ENCODE data around the gene XYLT1.

Gene XYLT1

DNA sequence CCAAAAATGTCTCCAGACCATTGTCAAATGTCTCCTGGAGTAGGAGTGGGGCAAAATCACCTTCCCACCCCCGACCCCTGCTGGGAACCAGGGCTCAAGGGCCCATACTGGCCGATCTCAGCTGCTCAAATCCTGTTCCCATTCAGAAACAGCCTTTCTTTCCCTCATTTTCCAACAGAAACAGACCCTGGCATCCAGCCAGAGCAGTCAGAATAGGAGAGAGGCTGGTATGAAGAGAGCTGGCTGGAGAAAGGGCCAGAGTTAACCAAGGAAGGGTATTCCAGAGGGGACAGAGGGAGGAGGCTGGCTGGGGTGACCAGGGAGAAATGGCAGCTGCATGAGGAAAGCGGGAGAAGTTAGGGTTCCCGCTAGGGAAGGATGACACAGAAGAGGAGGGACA lies 199.1 kb downstream of the XYLT1 start:
- H3K27me3 ChIP-seq (ENCODE audit: insufficient read depth, poor library complexity, severe bottlenecking) = no peaks in the 10 kb centered on the region
- H3K36me3 ChIP-seq (ENCODE audit: low read depth) = no peaks in the 10 kb centered on the region
- peaks cover 22% of the 10 kb centered on the region for H3K4me1 ChIP-seq (ENCODE audit: insufficient read depth, poor library complexity, severe bottlenecking)
- DNase-seq (ENCODE audit: low spot score) = no peak
- H3K27ac ChIP-seq (ENCODE audit: poor library complexity, severe bottlenecking) = no peak overlapping the region
- TF ChIP-seq, protein P1, sequence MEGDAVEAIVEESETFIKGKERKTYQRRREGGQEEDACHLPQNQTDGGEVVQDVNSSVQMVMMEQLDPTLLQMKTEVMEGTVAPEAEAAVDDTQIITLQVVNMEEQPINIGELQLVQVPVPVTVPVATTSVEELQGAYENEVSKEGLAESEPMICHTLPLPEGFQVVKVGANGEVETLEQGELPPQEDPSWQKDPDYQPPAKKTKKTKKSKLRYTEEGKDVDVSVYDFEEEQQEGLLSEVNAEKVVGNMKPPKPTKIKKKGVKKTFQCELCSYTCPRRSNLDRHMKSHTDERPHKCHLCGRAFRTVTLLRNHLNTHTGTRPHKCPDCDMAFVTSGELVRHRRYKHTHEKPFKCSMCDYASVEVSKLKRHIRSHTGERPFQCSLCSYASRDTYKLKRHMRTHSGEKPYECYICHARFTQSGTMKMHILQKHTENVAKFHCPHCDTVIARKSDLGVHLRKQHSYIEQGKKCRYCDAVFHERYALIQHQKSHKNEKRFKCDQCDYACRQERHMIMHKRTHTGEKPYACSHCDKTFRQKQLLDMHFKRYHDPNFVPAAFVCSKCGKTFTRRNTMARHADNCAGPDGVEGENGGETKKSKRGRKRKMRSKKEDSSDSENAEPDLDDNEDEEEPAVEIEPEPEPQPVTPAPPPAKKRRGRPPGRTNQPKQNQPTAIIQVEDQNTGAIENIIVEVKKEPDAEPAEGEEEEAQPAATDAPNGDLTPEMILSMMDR (IDR thresholded peaks at IDR 0.05; ENCODE audit: poor library complexity, severe bottlenecking) = no peak
- no peaks in the 10 kb centered on the region for H3K9me3 ChIP-seq (ENCODE audit: severe bottlenecking)
- no peak for ATAC-seq (ENCODE audit: low read depth)
- no peak overlapping the region for H3K4me3 ChIP-seq (ENCODE audit: severe bottlenecking)

DNA sequence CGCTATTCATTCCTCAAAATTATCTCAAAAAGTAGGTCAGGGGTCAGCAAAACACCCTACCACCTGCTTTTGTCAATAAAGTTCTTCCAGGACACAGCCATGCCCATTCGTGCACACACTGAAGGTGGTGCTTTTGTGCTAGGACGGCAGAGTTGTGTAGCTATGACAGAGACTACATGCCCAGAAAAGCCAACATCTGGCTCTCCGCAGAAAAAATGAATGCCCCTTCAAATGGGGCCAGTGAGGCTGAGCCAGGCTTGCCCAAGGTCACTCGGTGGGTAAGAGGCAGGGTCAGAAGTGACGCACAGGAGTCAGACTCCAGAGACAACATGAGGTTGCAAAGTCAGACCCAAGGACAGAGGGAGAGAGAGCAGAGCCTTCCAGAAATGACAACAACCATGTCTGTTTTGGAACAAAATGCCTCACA lies 200.1 kb downstream of the XYLT1 start:
- Histone ChIP-seq H3K4me3 (ENCODE audit: severe bottlenecking) (no peak overlapping the region), H3K27ac (ENCODE audit: poor library complexity, severe bottlenecking) (no peak overlapping the region), H3K36me3 (ENCODE audit: low read depth) (no peaks in the 10 kb centered on the region), H3K9me3 (ENCODE audit: severe bottlenecking) (no peaks in the 10 kb centered on the region), H3K27me3 (ENCODE audit: insufficient read depth, poor library complexity, severe bottlenecking) (no peaks in the 10 kb centered on the region), H3K4me1 (ENCODE audit: insufficient read depth, poor library complexity, severe bottlenecking) (peaks cover 20% of the 10 kb centered on the region)
- DNase-seq (ENCODE audit: low spot score) = no peak
- ATAC-seq (ENCODE audit: low read depth) = no peak
- TF ChIP-seq, protein P1 (IDR thresholded peaks at IDR 0.05; ENCODE audit: poor library complexity, severe bottlenecking) = no peak

DNA sequence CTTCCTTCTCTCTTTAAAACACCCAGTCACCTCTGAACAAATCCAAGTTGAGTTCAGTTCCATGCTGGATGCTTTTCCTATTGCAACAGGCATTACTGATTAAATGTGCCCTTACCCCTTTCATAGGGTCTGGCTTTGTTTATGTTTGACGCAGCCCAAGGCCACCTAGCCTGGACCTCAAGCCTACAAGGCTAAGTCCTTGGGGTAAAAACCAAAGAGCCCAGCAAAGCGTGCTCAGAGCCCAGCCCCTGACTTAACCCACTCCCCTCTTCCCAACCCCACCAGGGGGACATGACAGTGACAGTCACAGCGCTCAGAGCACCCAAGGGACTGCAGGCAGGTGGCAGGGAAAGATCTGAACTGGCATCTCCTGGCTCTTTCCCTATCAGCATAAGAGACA lies 200.6 kb downstream of the XYLT1 start:
- no peak overlapping the region for H3K27ac ChIP-seq (ENCODE audit: poor library complexity, severe bottlenecking)
- no peaks in the 10 kb centered on the region for H3K27me3 ChIP-seq (ENCODE audit: insufficient read depth, poor library complexity, severe bottlenecking)
- no peaks in the 10 kb centered on the region for H3K9me3 ChIP-seq (ENCODE audit: severe bottlenecking)
- H3K4me1 ChIP-seq (ENCODE audit: insufficient read depth, poor library complexity, severe bottlenecking) = peaks cover 14% of the 10 kb centered on the region
- TF ChIP-seq, protein P1 (IDR thresholded peaks at IDR 0.05; ENCODE audit: poor library complexity, severe bottlenecking) = no peak
- no peak for DNase-seq (ENCODE audit: low spot score)
- no peak overlapping the region for H3K4me3 ChIP-seq (ENCODE audit: severe bottlenecking)
- no peak for ATAC-seq (ENCODE audit: low read depth)
- H3K36me3 ChIP-seq (ENCODE audit: low read depth) = no peaks in the 10 kb centered on the region

DNA sequence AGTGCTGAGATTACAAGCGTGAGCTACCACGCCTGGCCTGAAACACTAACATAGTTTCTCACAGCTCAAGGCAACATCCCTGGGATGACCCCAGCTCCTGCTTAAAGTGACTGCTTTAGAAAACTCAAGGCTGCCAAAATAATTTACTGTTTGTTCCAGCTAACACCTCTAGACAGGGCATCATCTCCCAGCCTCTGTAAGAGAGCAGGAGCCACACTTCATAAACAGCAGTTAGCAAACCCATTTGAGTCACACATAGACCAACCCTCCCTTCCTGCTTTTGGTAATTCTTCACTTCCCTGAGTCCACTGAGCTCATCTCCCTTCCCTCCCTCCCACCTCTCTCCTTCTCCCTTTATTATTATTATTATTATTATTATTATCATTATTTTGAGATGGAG lies 201.3 kb downstream of the XYLT1 start:
- Histone ChIP-seq H3K4me3 (ENCODE audit: severe bottlenecking) (no peak overlapping the region), H3K36me3 (ENCODE audit: low read depth) (no peaks in the 10 kb centered on the region), H3K4me1 (ENCODE audit: insufficient read depth, poor library complexity, severe bottlenecking) (peaks cover 11% of the 10 kb centered on the region), H3K27ac (ENCODE audit: poor library complexity, severe bottlenecking) (no peak overlapping the region), H3K27me3 (ENCODE audit: insufficient read depth, poor library complexity, severe bottlenecking) (no peaks in the 10 kb centered on the region), H3K9me3 (ENCODE audit: severe bottlenecking) (no peaks in the 10 kb centered on the region)
- ATAC-seq (ENCODE audit: low read depth) = no peak
- TF ChIP-seq, protein P1 (IDR thresholded peaks at IDR 0.05; ENCODE audit: poor library complexity, severe bottlenecking) = no peak
- no peak for DNase-seq (ENCODE audit: low spot score)

DNA sequence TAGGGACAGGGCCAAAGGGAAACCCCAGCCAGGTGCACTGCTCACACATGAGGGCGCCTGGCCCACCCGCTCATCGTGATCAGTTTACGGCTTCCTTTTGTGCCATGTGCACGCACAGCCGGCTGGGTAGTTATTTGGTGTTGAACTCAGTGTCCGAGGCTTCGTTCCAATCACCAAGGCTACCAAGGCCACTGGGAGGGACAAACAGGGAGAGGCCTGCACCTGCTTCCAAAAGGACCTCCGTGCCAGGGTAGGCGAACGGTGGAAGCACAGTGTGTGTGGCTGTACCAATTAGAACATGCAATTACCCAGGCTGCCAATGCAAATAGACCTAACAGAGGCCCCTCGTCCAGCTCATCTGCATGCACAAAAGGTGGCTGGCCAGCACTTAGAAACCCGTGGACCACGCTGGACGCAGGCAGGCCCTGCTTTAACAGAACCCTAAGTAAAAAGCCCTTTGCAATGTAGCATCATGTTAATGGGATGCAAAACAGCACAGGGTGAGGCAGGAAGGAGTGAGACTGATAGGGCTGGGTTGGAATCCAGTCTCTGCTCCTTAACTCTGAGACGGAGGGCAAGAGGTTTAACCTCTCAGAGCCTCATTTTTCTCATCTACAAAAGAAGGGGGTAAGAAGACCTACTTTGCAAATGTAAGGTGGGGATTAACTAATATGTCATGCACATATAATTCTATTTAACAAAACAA lies 204.0 kb downstream of the XYLT1 start:
- H3K9me3 ChIP-seq (ENCODE audit: severe bottlenecking) = no peaks in the 10 kb centered on the region
- no peaks in the 10 kb centered on the region for H3K27me3 ChIP-seq (ENCODE audit: insufficient read depth, poor library complexity, severe bottlenecking)
- no peaks in the 10 kb centered on the region for H3K36me3 ChIP-seq (ENCODE audit: low read depth)
- no peak overlapping the region for H3K4me3 ChIP-seq (ENCODE audit: severe bottlenecking)
- no peaks in the 10 kb centered on the region for H3K4me1 ChIP-seq (ENCODE audit: insufficient read depth, poor library complexity, severe bottlenecking)
- H3K27ac ChIP-seq (ENCODE audit: poor library complexity, severe bottlenecking) = no peak overlapping the region
- DNase-seq (ENCODE audit: low spot score) (no peak), ATAC-seq (ENCODE audit: low read depth) (no peak)
- TF ChIP-seq, protein P1 (IDR thresholded peaks at IDR 0.05; ENCODE audit: poor library complexity, severe bottlenecking) = no peak
